GM18505 (cell line): ENCODE results near the gene SECISBP2L.

ENCODE experiments used
- ATAC-seq: cut with Tn5 transposase; IDR thresholded peaks from one replicate; pipeline ENCODE4 v1.9.1; 2021; ENCODE audit not compliant: unreplicated experiment
- POLR2A ChIP-seq: IDR thresholded peaks from 4 replicates; pipeline ENCODE4 v1.6.1; 2011; ENCODE audit warnings: borderline replicate concordance; ENCODE audit not compliant: insufficient read depth, insufficient read length; ENCODE audit errors: extremely low read depth

The SECISBP2L gene

GRCh38 chr15:49041426-49041825 lies 4.8 kb downstream of the SECISBP2L start:
- no peak for ATAC-seq
- TF ChIP-seq POLR2A = no peak

GRCh38 chr15:49040151-49040550 lies 6.1 kb downstream of the SECISBP2L start:
- ATAC-seq = no peak
- TF ChIP-seq POLR2A = no peak

GRCh38 chr15:49038382-49038781 lies 7.9 kb downstream of the SECISBP2L start:
- ATAC-seq = no peak
- no peak for TF ChIP-seq POLR2A

- TF ChIP-seq POLR2A = no peak
- ATAC-seq = no peak
Observed at GRCh38 chr15:49037546-49037940, 8.7 kb downstream of the SECISBP2L start.

- TF ChIP-seq POLR2A = no peak
- ATAC-seq = no peak
Observed at GRCh38 chr15:49036650-49037545, 9.3 kb downstream of the SECISBP2L start.

GRCh38 chr15:49035825-49036224 lies 10.4 kb downstream of the SECISBP2L start:
- ATAC-seq = no peak
- no peak for TF ChIP-seq POLR2A

GRCh38 chr15:49032601-49033145 lies 13.6 kb downstream of the SECISBP2L start:
- no peak for TF ChIP-seq POLR2A
- no peak for ATAC-seq

GRCh38 chr15:49031804-49032203 lies 14.4 kb downstream of the SECISBP2L start:
- TF ChIP-seq POLR2A = no peak
- ATAC-seq = no peak

- no peak for TF ChIP-seq POLR2A
- no peak for ATAC-seq
Observed at GRCh38 chr15:49026700-49027099, 19.5 kb downstream of the SECISBP2L start.

- no peak for ATAC-seq
- TF ChIP-seq POLR2A = no peak
Observed at GRCh38 chr15:49024840-49025239, 21.4 kb downstream of the SECISBP2L start.

- TF ChIP-seq POLR2A = no peak
- peak; percentile 79 for ATAC-seq
Observed at GRCh38 chr15:49023354-49023753, 22.9 kb downstream of the SECISBP2L start.

- TF ChIP-seq POLR2A = no peak
- no peak for ATAC-seq
Observed at GRCh38 chr15:49015896-49016295, 30.4 kb downstream of the SECISBP2L start.

- TF ChIP-seq POLR2A = no peak
- no peak for ATAC-seq
Observed at GRCh38 chr15:48999314-48999713, 46.9 kb downstream of the SECISBP2L start.

- no peak for ATAC-seq
- no peak for TF ChIP-seq POLR2A
Observed at GRCh38 chr15:48996276-48996675, 50.0 kb downstream of the SECISBP2L start.
